A549 (cell line): ENCODE results near the gene SRA1. TPM values are rescaled to one million over a fixed set of nuclear protein-coding genes. Genes with fewer than 3 reads are reported as not detected.

ENCODE experiments used
- ATAC-seq, 2 experiments: fragments of 200-7000 bp in 1 of 2; fragments of >200 bp in 1 of 2; cut with Nextera tagmentation in 1 of 2; cut with Tn5 transposase in 1 of 2; 3 replicates each; pipeline versions ENCODE4 v1.8.0 to v1.9.1; 2018 to 2020; ENCODE audit warnings: mild to moderate bottlenecking in 1 of 2, moderate library complexity in 1 of 2
- CTCF ChIA-PET: fragments of 300-600 bp; sonication (Branson Sonifier 250); formaldehyde crosslinking; extraction: SDS; loops from one replicate; lab custom pipeline; 2021; ENCODE audit warnings: antibody characterized with exemption, inconsistent platforms; lab: Yijun Ruan, JAX
- POLR2A ChIA-PET: fragments of 350-600 bp; formaldehyde crosslinking; extraction: SDS; loops from one replicate; lab custom pipeline; 2021; ENCODE audit warnings: antibody characterized with exemption, inconsistent platforms; lab: Yijun Ruan, JAX
- DNase-seq, 2 experiments: peaks; one replicate each; pipeline versions ENCODE4 v3.0.0 to v3.0.0-alpha.2; 2011 to 2016; ENCODE audit warnings: low read depth in 1 of 2, low spot score in 1 of 2
- FAIRE-seq: peaks from 2 replicates; lab custom pipeline; 2011; peaks lifted over from hg19 to GRCh38; lab: Jason Lieb, UNC
- H3K27ac ChIP-seq, 2 experiments: fragments of >200 bp; sonication (Bioruptor Twin); formaldehyde crosslinking; 3 replicates each; pipeline ENCODE4 v1.5.1; 2016 to 2017
- H3K4me1 ChIP-seq: fragments of >200 bp; sonication (Bioruptor Twin); formaldehyde crosslinking; 3 replicates; pipeline ENCODE4 v1.6.1; 2016
- H3K4me2 ChIP-seq: fragments of >200 bp; sonication (Bioruptor Twin); formaldehyde crosslinking; 3 replicates; pipeline ENCODE4 v1.6.1; 2016
- H3K4me3 ChIP-seq: fragments of >200 bp; sonication (Bioruptor Twin); formaldehyde crosslinking; 3 replicates; pipeline ENCODE4 v1.5.1; 2016
- H3K9me3 ChIP-seq: fragments of >200 bp; sonication (Bioruptor Twin); formaldehyde crosslinking; 3 replicates; pipeline ENCODE4 v1.6.1; 2016
- BHLHE40 ChIP-seq: IDR thresholded peaks from 2 replicates; pipeline ENCODE4 v1.6.1; 2012; ENCODE audit warnings: low read depth, low read length, inconsistent platforms
- CBX2 ChIP-seq: fragments of 200-600 bp; sonication (generic); IDR thresholded peaks from 2 replicates; pipeline ENCODE4 v1.6.1; 2016; ENCODE audit warnings: low read depth, mild to moderate bottlenecking, borderline replicate concordance
- CBX8 ChIP-seq: fragments of 200-600 bp; sonication (generic); IDR thresholded peaks from 2 replicates; pipeline ENCODE4 v1.6.1; 2016
- CEBPB ChIP-seq, 2 experiments: fragments of >200 bp in 1 of 2; sonication (Bioruptor Twin) in 1 of 2; formaldehyde crosslinking in 1 of 2; IDR thresholded peaks; 2 replicates each; pipeline ENCODE4 v1.6.1; 2012 to 2016
- CHD2 ChIP-seq: fragments of 150-350 bp; IDR thresholded peaks from 2 replicates; pipeline ENCODE4 v1.6.1; 2014; ENCODE audit warnings: low read length; ENCODE audit not compliant: partially characterized antibody
- CTCF ChIP-seq: fragments of >200 bp; sonication (Bioruptor Twin); formaldehyde crosslinking; IDR thresholded peaks from 3 replicates; pipeline ENCODE4 v1.5.1; 2016
- FOSB ChIP-seq: fragments of 250-450 bp; sonication (Bioruptor Pico); IDR thresholded peaks from 2 replicates; pipeline ENCODE4 v1.5.0; 2020; ENCODE audit warnings: mild to moderate bottlenecking, moderate library complexity
- FOXS1 ChIP-seq: fragments of 250-450 bp; sonication (Bioruptor Pico); IDR thresholded peaks from 2 replicates; pipeline ENCODE4 v1.5.0; 2020; ENCODE audit warnings: mild to moderate bottlenecking, moderate library complexity
- HDAC2 ChIP-seq: fragments of 200-600 bp; sonication (generic); IDR thresholded peaks from 2 replicates; pipeline ENCODE4 v1.6.1; 2016
- HOXA7 ChIP-seq: fragments of 250-450 bp; sonication (Bioruptor Pico); IDR thresholded peaks from 2 replicates; pipeline ENCODE4 v1.5.0; 2020; ENCODE audit warnings: mild to moderate bottlenecking, moderate library complexity
- HOXB13 ChIP-seq: fragments of 250-450 bp; sonication (Bioruptor Pico); IDR thresholded peaks from 2 replicates; pipeline ENCODE4 v1.5.0; 2020; ENCODE audit warnings: low read depth, mild to moderate bottlenecking, moderate library complexity
- JUNB ChIP-seq: fragments of >200 bp; sonication (Bioruptor Twin); formaldehyde crosslinking; IDR thresholded peaks from 2 replicates; pipeline ENCODE4 v1.6.1; 2016
- KDM1A ChIP-seq: fragments of 200-600 bp; sonication (generic); IDR thresholded peaks from 2 replicates; pipeline ENCODE4 v1.6.1; 2016; ENCODE audit warnings: low read depth, mild to moderate bottlenecking
- KDM5A ChIP-seq: fragments of 200-600 bp; sonication (generic); IDR thresholded peaks from 2 replicates; pipeline ENCODE4 v1.6.1; 2016; ENCODE audit warnings: antibody characterized with exemption, mild to moderate bottlenecking
- MAFK ChIP-seq: fragments of 450-650 bp; IDR thresholded peaks from 2 replicates; pipeline ENCODE4 v1.6.1; 2014; ENCODE audit not compliant: partially characterized antibody
- MAZ ChIP-seq: fragments of 150-350 bp; IDR thresholded peaks from 2 replicates; pipeline ENCODE4 v1.6.1; 2014; ENCODE audit warnings: antibody characterized with exemption, low read depth, low read length, borderline replicate concordance
- NFE2L2 ChIP-seq: fragments of 150-350 bp; conservative IDR thresholded peaks from 2 replicates; pipeline ENCODE4 v1.6.1; 2014; ENCODE audit warnings: low read length
- NR3C1 ChIP-seq: fragments of >200 bp; sonication (Bioruptor Twin); formaldehyde crosslinking; IDR thresholded peaks from 3 replicates; pipeline ENCODE4 v1.6.1; 2017
- POLR2AphosphoS2 ChIP-seq: conservative IDR thresholded peaks from 2 replicates; pipeline ENCODE4 v1.6.1; 2012; ENCODE audit warnings: low read length, improper control_type of control experiment, inconsistent platforms
- RCOR1 ChIP-seq: fragments of 150-350 bp; IDR thresholded peaks from 2 replicates; pipeline ENCODE4 v1.6.1; 2014; ENCODE audit warnings: antibody characterized with exemption, low read length, low read depth
- RFX5 ChIP-seq: fragments of 450-650 bp; IDR thresholded peaks from 2 replicates; pipeline ENCODE4 v1.7.1; 2014; ENCODE audit warnings: antibody characterized with exemption, mild to moderate bottlenecking, moderate library complexity
- TFCP2L1 ChIP-seq: fragments of 250-450 bp; sonication (Bioruptor Pico); IDR thresholded peaks from 2 replicates; pipeline ENCODE4 v1.5.0; 2021; ENCODE audit warnings: mild to moderate bottlenecking
- WGBS: methylation state at CpG from one replicate; pipeline ENCODE4 v1.1.6; 2017; ENCODE audit errors: missing lambda C conversion rate; 5-methylcytosine and 5-hydroxymethylcytosine counted together
- polyA plus RNA-seq, 4 experiments: library from polyadenylated mRNA; depleted of rRNA in 3 of 4; stranded (reverse); fragments of >200 nt; fragmentation: RNase III in 1 of 4; extraction: RNeasy Plus Mini Kit Qiagen cat#74134 plus additional on column Dnase treatment in 1 of 4; gene quantifications; 2 replicates in 3 of 4; 3 replicates in 1 of 4; pipeline ENCODE4 v1.2.3, GENCODE V29; 2011 to 2017
- small RNA-seq, 6 experiments: library from RNA; depleted of rRNA; stranded (forward); fragments of <200 nt; gene quantifications; one replicate each; pipeline ENCODE3, GENCODE V24; 2012
- TF ChIP-seq, protein P1 (sequence below): IDR thresholded peaks from 2 replicates; pipeline ENCODE4 v1.6.1; 2012; ENCODE audit warnings: low read depth, borderline replicate concordance

SRA1 gene
- polyA plus RNA-seq, 2 of the 4 experiments (the other 2 are of a cell fraction): 28.6 to 50.8 TPM

DNA sequence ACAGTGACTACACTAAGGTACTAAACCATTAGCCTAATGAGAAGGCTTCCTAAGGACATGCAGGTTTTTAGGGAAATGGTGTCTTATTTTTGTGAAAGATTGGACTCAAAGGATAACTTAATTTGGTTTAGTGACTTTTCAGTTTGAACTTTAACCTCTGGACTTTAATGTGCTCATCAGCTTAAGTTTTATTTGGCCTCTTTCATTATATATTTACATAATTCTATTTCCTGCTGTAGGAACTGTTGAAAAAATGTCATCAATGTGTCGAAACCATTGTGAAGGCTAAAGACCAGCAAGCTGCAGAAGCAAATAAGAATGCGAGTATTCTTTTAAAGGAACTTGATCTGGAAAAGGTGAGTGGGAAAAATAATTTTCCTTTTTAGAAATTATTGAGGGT, 44.1 kb downstream of the SRA1 start:
- ChIA-PET POLR2A (no interaction called here), CTCF (no interaction called here)
- H3K4me3 ChIP-seq: no peak overlapping the region
- H3K4me1 ChIP-seq: no peaks in the 10 kb centered on the region
- DNase-seq (no peak), FAIRE-seq (no peak), ATAC-seq (no peak)
- H3K27ac ChIP-seq: no peak overlapping the region
- WGBS: 94% methylated on average over 2 of the region's 2 CpGs
- H3K4me2 ChIP-seq: no peak overlapping the region
- TF ChIP-seq JUNB (no peak), MAFK (no peak), CHD2 (no peak), BHLHE40 (no peak), HDAC2 (no peak)
- H3K9me3 ChIP-seq: no peaks in the 10 kb centered on the region

DNA sequence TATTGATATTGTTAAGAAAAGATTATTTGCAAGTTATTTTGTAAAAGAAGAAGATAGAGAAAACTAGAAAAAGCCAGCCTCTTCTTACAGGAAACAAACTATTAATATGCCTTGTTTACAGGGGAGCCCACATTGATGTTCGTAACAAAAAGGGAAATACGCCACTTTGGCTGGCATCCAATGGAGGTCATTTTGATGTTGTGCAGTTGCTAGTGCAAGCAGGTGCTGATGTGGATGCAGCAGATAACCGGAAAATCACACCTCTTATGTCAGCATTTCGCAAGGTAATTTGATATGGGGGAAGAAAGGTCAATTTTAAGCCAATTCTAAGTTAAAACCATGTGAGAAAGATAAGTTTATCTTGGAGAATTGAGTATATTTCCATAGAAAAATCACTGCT, 47.4 kb downstream of the SRA1 start:
- H3K4me3 ChIP-seq: no peak overlapping the region
- FAIRE-seq (no peak), DNase-seq (no peak)
- no peaks in the 10 kb centered on the region for H3K4me1 ChIP-seq
- no peaks in the 10 kb centered on the region for H3K9me3 ChIP-seq
- no peak overlapping the region for H3K4me2 ChIP-seq
- no peak overlapping the region for H3K27ac ChIP-seq
- TF ChIP-seq NFE2L2 (no peak), POLR2AphosphoS2 (no peak), KDM1A (no peak), FOSB (CRISPR knock-in tag) (no peak), NR3C1 (no peak), CBX2 (no peak), RFX5 (no peak), JUNB (no peak), CBX8 (no peak), HOXB13 (CRISPR knock-in tag) (no peak), BHLHE40 (no peak)
- TF ChIP-seq, all 56 proteins: peak for 0
- 92% methylated on average over 4 of the region's 4 CpGs for WGBS
- CTCF ChIA-PET: no interaction called here
- ATAC-seq: no peak
- POLR2A ChIA-PET: no interaction called here

DNA sequence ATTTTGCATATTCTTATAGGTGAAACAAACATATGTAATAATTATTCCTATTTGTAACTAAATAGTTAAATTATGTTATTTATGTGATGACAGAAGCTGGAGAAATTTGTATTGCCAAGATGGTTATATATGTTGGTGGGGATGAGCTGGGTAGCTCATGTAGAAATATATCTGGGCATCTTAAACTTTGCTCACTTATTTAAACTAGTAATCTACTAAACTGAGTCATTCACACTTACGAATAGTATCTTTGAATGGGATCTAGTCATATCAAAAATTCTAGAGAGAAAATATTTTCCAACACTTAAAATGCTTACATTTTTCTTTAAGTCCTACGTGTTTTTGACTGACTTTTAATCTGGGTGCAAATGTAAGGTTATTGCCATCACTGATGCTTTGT, 54.4 kb downstream of the SRA1 start:
- WGBS: 91% methylated on average over 2 of the region's 2 CpGs
- CTCF ChIA-PET: no interaction called here
- Histone ChIP-seq H3K4me3 (no peak overlapping the region), H3K4me1 (peaks cover 7% of the 10 kb centered on the region; the same call in 2 of the 3 replicates), H3K9me3 (no peaks in the 10 kb centered on the region), H3K27ac (no peak overlapping the region), H3K4me2 (no peak overlapping the region)
- FAIRE-seq (no peak), ATAC-seq (no peak), DNase-seq (no peak)
- TF ChIP-seq, protein P1, sequence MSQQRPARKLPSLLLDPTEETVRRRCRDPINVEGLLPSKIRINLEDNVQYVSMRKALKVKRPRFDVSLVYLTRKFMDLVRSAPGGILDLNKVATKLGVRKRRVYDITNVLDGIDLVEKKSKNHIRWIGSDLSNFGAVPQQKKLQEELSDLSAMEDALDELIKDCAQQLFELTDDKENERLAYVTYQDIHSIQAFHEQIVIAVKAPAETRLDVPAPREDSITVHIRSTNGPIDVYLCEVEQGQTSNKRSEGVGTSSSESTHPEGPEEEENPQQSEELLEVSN: no peak
- no peak for TF ChIP-seq MAZ
- no peak for TF ChIP-seq CTCF
- TF ChIP-seq MAFK: no peak
- TF ChIP-seq TFCP2L1 (CRISPR knock-in tag): no peak
- TF ChIP-seq HOXA7: no peak
- no peak for TF ChIP-seq BHLHE40
- no peak for TF ChIP-seq RCOR1
- TF ChIP-seq FOXS1 (CRISPR knock-in tag): no peak
- no peak for TF ChIP-seq CEBPB (IDR thresholded peaks at IDR 0.05)
- no peak for TF ChIP-seq KDM5A
- POLR2A ChIA-PET: no interaction called here

Small RNAs within 50 kb of the gene (small RNA-seq; reads per million reads assigned to genes)
- gene RF00279 (0 reads per million in 6 experiments), gene RF00443 (0 to 0.78 (median 0) reads per million in 6 experiments)

Other genes starting within 250 kb of the SRA1 start
- 4.2 and 5.0 TPM in 2 replicates for gene HBEGF, start 210.9 kb downstream of the SRA1 start, polyA plus RNA-seq (2011; rRNA removed)
- 3.4 to 5.1 TPM (median 3.5 TPM) in 3 replicates for gene HBEGF, start 210.9 kb downstream of the SRA1 start, polyA plus RNA-seq (2017; fragmentation: RNase III; extraction: RNeasy Plus Mini Kit Qiagen cat#74134 plus additional on column Dnase treatment)
- not detected in 2 replicates for gene SLC4A9, start 197.3 kb downstream of the SRA1 start, polyA plus RNA-seq (2011; rRNA removed)
- not detected in 3 replicates for gene SLC4A9, start 197.3 kb downstream of the SRA1 start, polyA plus RNA-seq (2017; fragmentation: RNase III; extraction: RNeasy Plus Mini Kit Qiagen cat#74134 plus additional on column Dnase treatment)
- 94.1 and 111 TPM in 2 replicates for gene ANKHD1, start 155.6 kb downstream of the SRA1 start, polyA plus RNA-seq (2011; rRNA removed)
- 44.8 to 46.9 TPM (median 46.3 TPM) in 3 replicates for gene ANKHD1, start 155.6 kb downstream of the SRA1 start, polyA plus RNA-seq (2017; fragmentation: RNase III; extraction: RNeasy Plus Mini Kit Qiagen cat#74134 plus additional on column Dnase treatment)
- gene EIF4EBP3, start 9.8 kb downstream of the SRA1 start, polyA plus RNA-seq (2011; rRNA removed): 2.0 and 2.9 TPM in 2 replicates
- gene EIF4EBP3, start 9.8 kb downstream of the SRA1 start, polyA plus RNA-seq (2017; fragmentation: RNase III; extraction: RNeasy Plus Mini Kit Qiagen cat#74134 plus additional on column Dnase treatment): 0.96 to 1.6 TPM (median 1.2 TPM) in 3 replicates
- gene APBB3, start 7.1 kb upstream of the SRA1 start, polyA plus RNA-seq (2011; rRNA removed): 11.7 and 13.4 TPM in 2 replicates
- gene APBB3, start 7.1 kb upstream of the SRA1 start, polyA plus RNA-seq (2017; fragmentation: RNase III; extraction: RNeasy Plus Mini Kit Qiagen cat#74134 plus additional on column Dnase treatment): 7.1 to 10.6 TPM (median 9.4 TPM) in 3 replicates
- gene SLC35A4, start 7.4 kb upstream of the SRA1 start, polyA plus RNA-seq (2011; rRNA removed): 79.5 and 135 TPM in 2 replicates
- gene SLC35A4, start 7.4 kb upstream of the SRA1 start, polyA plus RNA-seq (2017; fragmentation: RNase III; extraction: RNeasy Plus Mini Kit Qiagen cat#74134 plus additional on column Dnase treatment): 62.1 to 70.3 TPM (median 65.6 TPM) in 3 replicates
- gene CD14, start 75.7 kb upstream of the SRA1 start, polyA plus RNA-seq (2011; rRNA removed): 3.3 and 6.3 TPM in 2 replicates
- 2.0 to 3.5 TPM (median 2.9 TPM) in 3 replicates for gene CD14, start 75.7 kb upstream of the SRA1 start, polyA plus RNA-seq (2017; fragmentation: RNase III; extraction: RNeasy Plus Mini Kit Qiagen cat#74134 plus additional on column Dnase treatment)
- 11.8 and 14.6 TPM in 2 replicates for gene TMCO6, start 82.0 kb upstream of the SRA1 start, polyA plus RNA-seq (2011; rRNA removed)
- 13.3 to 18.1 TPM (median 16.1 TPM) in 3 replicates for gene TMCO6, start 82.0 kb upstream of the SRA1 start, polyA plus RNA-seq (2017; fragmentation: RNase III; extraction: RNeasy Plus Mini Kit Qiagen cat#74134 plus additional on column Dnase treatment)
- 100 and 119 TPM in 2 replicates for gene NDUFA2, start 90.2 kb upstream of the SRA1 start, polyA plus RNA-seq (2011; rRNA removed)
- 175 to 185 TPM (median 180 TPM) in 3 replicates for gene NDUFA2, start 90.2 kb upstream of the SRA1 start, polyA plus RNA-seq (2017; fragmentation: RNase III; extraction: RNeasy Plus Mini Kit Qiagen cat#74134 plus additional on column Dnase treatment)
- 120 and 158 TPM in 2 replicates for gene IK, start 90.4 kb upstream of the SRA1 start, polyA plus RNA-seq (2011; rRNA removed)
- 150 to 170 TPM (median 160 TPM) in 3 replicates for gene IK, start 90.4 kb upstream of the SRA1 start, polyA plus RNA-seq (2017; fragmentation: RNase III; extraction: RNeasy Plus Mini Kit Qiagen cat#74134 plus additional on column Dnase treatment)
- 23.3 and 26.6 TPM in 2 replicates for gene WDR55, start 107.4 kb upstream of the SRA1 start, polyA plus RNA-seq (2011; rRNA removed)
- 32.1 to 39.2 TPM (median 36.2 TPM) in 3 replicates for gene WDR55, start 107.4 kb upstream of the SRA1 start, polyA plus RNA-seq (2017; fragmentation: RNase III; extraction: RNeasy Plus Mini Kit Qiagen cat#74134 plus additional on column Dnase treatment)
- 0.63 and 0.78 TPM in 2 replicates for gene DND1, start 116.1 kb upstream of the SRA1 start, polyA plus RNA-seq (2011; rRNA removed)
- gene DND1, start 116.1 kb upstream of the SRA1 start, polyA plus RNA-seq (2017; fragmentation: RNase III; extraction: RNeasy Plus Mini Kit Qiagen cat#74134 plus additional on column Dnase treatment): 1.0 to 1.3 TPM (median 1.1 TPM) in 3 replicates
- 73.0 and 80.5 TPM in 2 replicates for gene HARS1, start 133.9 kb upstream of the SRA1 start, polyA plus RNA-seq (2011; rRNA removed)
- 84.4 to 93.7 TPM (median 87.1 TPM) in 3 replicates for gene HARS1, start 133.9 kb upstream of the SRA1 start, polyA plus RNA-seq (2017; fragmentation: RNase III; extraction: RNeasy Plus Mini Kit Qiagen cat#74134 plus additional on column Dnase treatment)
- gene HARS2, start 134.0 kb upstream of the SRA1 start, polyA plus RNA-seq (2011; rRNA removed): 46.6 and 55.1 TPM in 2 replicates
- gene HARS2, start 134.0 kb upstream of the SRA1 start, polyA plus RNA-seq (2017; fragmentation: RNase III; extraction: RNeasy Plus Mini Kit Qiagen cat#74134 plus additional on column Dnase treatment): 43.5 to 45.1 TPM (median 44.9 TPM) in 3 replicates
- gene ZMAT2, start 143.0 kb upstream of the SRA1 start, polyA plus RNA-seq (2011; rRNA removed): 62.1 and 90.9 TPM in 2 replicates
- gene ZMAT2, start 143.0 kb upstream of the SRA1 start, polyA plus RNA-seq (2017; fragmentation: RNase III; extraction: RNeasy Plus Mini Kit Qiagen cat#74134 plus additional on column Dnase treatment): 208 to 209 TPM (median 209 TPM) in 3 replicates
- 0.37 and 0.52 TPM in 2 replicates for gene PCDHA1, start 228.7 kb upstream of the SRA1 start, polyA plus RNA-seq (2011; rRNA removed)
- 0.12 to 0.18 TPM (median 0.13 TPM) in 3 replicates for gene PCDHA1, start 228.7 kb upstream of the SRA1 start, polyA plus RNA-seq (2017; fragmentation: RNase III; extraction: RNeasy Plus Mini Kit Qiagen cat#74134 plus additional on column Dnase treatment)
- gene PCDHA2, start 237.4 kb upstream of the SRA1 start, polyA plus RNA-seq (2011; rRNA removed): 0.03 and 0.07 TPM in 2 replicates
- gene PCDHA2, start 237.4 kb upstream of the SRA1 start, polyA plus RNA-seq (2017; fragmentation: RNase III; extraction: RNeasy Plus Mini Kit Qiagen cat#74134 plus additional on column Dnase treatment): 0.08 TPM in 3 replicates
- 1.5 and 1.7 TPM in 2 replicates for gene PCDHA3, start 243.6 kb upstream of the SRA1 start, polyA plus RNA-seq (2011; rRNA removed)
- gene PCDHA3, start 243.6 kb upstream of the SRA1 start, polyA plus RNA-seq (2017; fragmentation: RNase III; extraction: RNeasy Plus Mini Kit Qiagen cat#74134 plus additional on column Dnase treatment): 0.84 to 1.0 TPM (median 0.88 TPM) in 3 replicates
- 2.8 and 3.3 TPM in 2 replicates for gene PCDHA4, start 249.6 kb upstream of the SRA1 start, polyA plus RNA-seq (2011; rRNA removed)
- 1.6 to 2.2 TPM (median 1.9 TPM) in 3 replicates for gene PCDHA4, start 249.6 kb upstream of the SRA1 start, polyA plus RNA-seq (2017; fragmentation: RNase III; extraction: RNeasy Plus Mini Kit Qiagen cat#74134 plus additional on column Dnase treatment)